Middle frontal gyrus (tissue), 1 donor: ENCODE measurements around the gene TMED10.

Source experiments
- DNase-seq: peaks from one replicate; pipeline ENCODE4 v3.0.0-alpha.2; 2015; ENCODE audit warnings: low spot score; ENCODE audit errors: extremely low spot score

TMED10 gene

GRCh38 chr14:75176142-75176820 lies at the start of gene TMED10:
Gene TMED10 (minus strand): TSS chr14:75176612. CDS start chr14:75176579, 33 bp downstream.
- DNase-seq = peak; percentile 86

- no peak for DNase-seq
Measured at GRCh38 chr14:75224561-75224960, 48.1 kb upstream of the TMED10 start.

- DNase-seq = no peak
Measured at GRCh38 chr14:75223664-75224154, 47.3 kb upstream of the TMED10 start.

- DNase-seq = no peak
Measured at GRCh38 chr14:75222208-75222701, 45.8 kb upstream of the TMED10 start.

- DNase-seq = no peak
Measured at GRCh38 chr14:75221797-75222196, 45.4 kb upstream of the TMED10 start.

GRCh38 chr14:75220156-75220555 lies 43.7 kb upstream of the TMED10 start:
- DNase-seq = no peak

GRCh38 chr14:75217508-75218206 lies 41.2 kb upstream of the TMED10 start:
- no peak for DNase-seq

GRCh38 chr14:75216427-75217006 lies 40.1 kb upstream of the TMED10 start:
- DNase-seq = no peak

GRCh38 chr14:75215520-75215919 lies 39.1 kb upstream of the TMED10 start:
- DNase-seq = no peak

GRCh38 chr14:75214558-75214957 lies 38.1 kb upstream of the TMED10 start:
- DNase-seq = no peak

GRCh38 chr14:75213172-75213571 lies 36.8 kb upstream of the TMED10 start:
- no peak for DNase-seq

- no peak for DNase-seq
Measured at GRCh38 chr14:75208843-75209242, 32.4 kb upstream of the TMED10 start.

GRCh38 chr14:75206190-75206589 lies 29.8 kb upstream of the TMED10 start:
- no peak for DNase-seq

- no peak for DNase-seq
Measured at GRCh38 chr14:75205591-75205990, 29.2 kb upstream of the TMED10 start.

- no peak for DNase-seq
Measured at GRCh38 chr14:75204116-75204515, 27.7 kb upstream of the TMED10 start.

- DNase-seq = no peak
Measured at GRCh38 chr14:75202657-75203056, 26.2 kb upstream of the TMED10 start.

- no peak for DNase-seq
Measured at GRCh38 chr14:75201087-75201486, 24.7 kb upstream of the TMED10 start.

GRCh38 chr14:75200451-75200850 lies 24.0 kb upstream of the TMED10 start:
- DNase-seq = no peak

GRCh38 chr14:75198291-75198933 lies 22.0 kb upstream of the TMED10 start:
- peak; percentile 54 for DNase-seq

- no peak for DNase-seq
Measured at GRCh38 chr14:75197338-75197737, 20.9 kb upstream of the TMED10 start.

GRCh38 chr14:75196468-75196867 lies 20.1 kb upstream of the TMED10 start:
- DNase-seq = no peak

- no peak for DNase-seq
Measured at GRCh38 chr14:75196064-75196463, 19.7 kb upstream of the TMED10 start.
